A549 (cell line): Measurements from ENCODE around the gene STING1. TPM values are rescaled to one million over a fixed set of nuclear protein-coding genes. Genes with fewer than 3 reads are reported as not detected.

Experiments used
- ATAC-seq, 2 experiments: fragments of 200-7000 bp in 1 of 2; fragments of >200 bp in 1 of 2; cut with Nextera tagmentation in 1 of 2; cut with Tn5 transposase in 1 of 2; 3 replicates each; pipeline versions ENCODE4 v1.8.0 to v1.9.1; 2018 to 2020; ENCODE audit warnings: mild to moderate bottlenecking in 1 of 2, moderate library complexity in 1 of 2
- CTCF ChIA-PET: fragments of 300-600 bp; sonication (Branson Sonifier 250); formaldehyde crosslinking; extraction: SDS; loops from one replicate; lab custom pipeline; 2021; ENCODE audit warnings: antibody characterized with exemption, inconsistent platforms; lab: Yijun Ruan, JAX
- POLR2A ChIA-PET: fragments of 350-600 bp; formaldehyde crosslinking; extraction: SDS; loops from one replicate; lab custom pipeline; 2021; ENCODE audit warnings: antibody characterized with exemption, inconsistent platforms; lab: Yijun Ruan, JAX
- DNase-seq, 2 experiments: peaks; one replicate each; pipeline versions ENCODE4 v3.0.0 to v3.0.0-alpha.2; 2011 to 2016; ENCODE audit warnings: low read depth in 1 of 2, low spot score in 1 of 2
- FAIRE-seq: peaks from 2 replicates; lab custom pipeline; 2011; peaks lifted over from hg19 to GRCh38; lab: Jason Lieb, UNC
- H3K27ac ChIP-seq, 2 experiments: fragments of >200 bp; sonication (Bioruptor Twin); formaldehyde crosslinking; 3 replicates each; pipeline ENCODE4 v1.5.1; 2016 to 2017
- H3K4me1 ChIP-seq: fragments of >200 bp; sonication (Bioruptor Twin); formaldehyde crosslinking; 3 replicates; pipeline ENCODE4 v1.6.1; 2016
- H3K4me2 ChIP-seq: fragments of >200 bp; sonication (Bioruptor Twin); formaldehyde crosslinking; 3 replicates; pipeline ENCODE4 v1.6.1; 2016
- H3K4me3 ChIP-seq: fragments of >200 bp; sonication (Bioruptor Twin); formaldehyde crosslinking; 3 replicates; pipeline ENCODE4 v1.5.1; 2016
- H3K9me3 ChIP-seq: fragments of >200 bp; sonication (Bioruptor Twin); formaldehyde crosslinking; 3 replicates; pipeline ENCODE4 v1.6.1; 2016
- BHLHE40 ChIP-seq: IDR thresholded peaks from 2 replicates; pipeline ENCODE4 v1.6.1; 2012; ENCODE audit warnings: low read depth, low read length, inconsistent platforms
- CHD4 ChIP-seq: fragments of 200-600 bp; sonication (generic); IDR thresholded peaks from 2 replicates; pipeline ENCODE4 v1.6.1; 2016; ENCODE audit warnings: antibody characterized with exemption, mild to moderate bottlenecking, borderline replicate concordance
- FOSB ChIP-seq: fragments of 250-450 bp; sonication (Bioruptor Pico); IDR thresholded peaks from 2 replicates; pipeline ENCODE4 v1.5.0; 2020; ENCODE audit warnings: mild to moderate bottlenecking, moderate library complexity
- FOSL2 ChIP-seq, 2 experiments: fragments of 450-650 bp in 1 of 2; fragments of >200 bp in 1 of 2; sonication (Bioruptor Twin) in 1 of 2; formaldehyde crosslinking; IDR thresholded peaks; 2 replicates each; pipeline versions ENCODE4 v1.5.0 to v1.6.1; 2016 to 2020; ENCODE audit warnings: mild to moderate bottlenecking in 1 of 2, moderate library complexity in 1 of 2
- FOXS1 ChIP-seq: fragments of 250-450 bp; sonication (Bioruptor Pico); IDR thresholded peaks from 2 replicates; pipeline ENCODE4 v1.5.0; 2020; ENCODE audit warnings: mild to moderate bottlenecking, moderate library complexity
- HDAC2 ChIP-seq: fragments of 200-600 bp; sonication (generic); IDR thresholded peaks from 2 replicates; pipeline ENCODE4 v1.6.1; 2016
- HEYL ChIP-seq: fragments of 250-450 bp; sonication (Bioruptor Pico); IDR thresholded peaks from 2 replicates; pipeline ENCODE4 v1.8.0; 2021; ENCODE audit warnings: mild to moderate bottlenecking, moderate library complexity
- HOXB5 ChIP-seq: fragments of 250-450 bp; sonication (Bioruptor Pico); IDR thresholded peaks from 2 replicates; pipeline ENCODE4 v1.5.0; 2020; ENCODE audit warnings: mild to moderate bottlenecking, moderate library complexity
- KDM5A ChIP-seq: fragments of 200-600 bp; sonication (generic); IDR thresholded peaks from 2 replicates; pipeline ENCODE4 v1.6.1; 2016; ENCODE audit warnings: antibody characterized with exemption, mild to moderate bottlenecking
- MAFK ChIP-seq: fragments of 450-650 bp; IDR thresholded peaks from 2 replicates; pipeline ENCODE4 v1.6.1; 2014; ENCODE audit not compliant: partially characterized antibody
- MAZ ChIP-seq: fragments of 150-350 bp; IDR thresholded peaks from 2 replicates; pipeline ENCODE4 v1.6.1; 2014; ENCODE audit warnings: antibody characterized with exemption, low read depth, low read length, borderline replicate concordance
- MYC ChIP-seq: IDR thresholded peaks from 2 replicates; pipeline ENCODE4 v1.6.1; 2012; ENCODE audit warnings: mild to moderate bottlenecking, inconsistent platforms, low read length, improper control_type of control experiment, borderline replicate concordance
- NFE2L2 ChIP-seq: fragments of 150-350 bp; conservative IDR thresholded peaks from 2 replicates; pipeline ENCODE4 v1.6.1; 2014; ENCODE audit warnings: low read length
- POLR2AphosphoS2 ChIP-seq: conservative IDR thresholded peaks from 2 replicates; pipeline ENCODE4 v1.6.1; 2012; ENCODE audit warnings: low read length, improper control_type of control experiment, inconsistent platforms
- RARB ChIP-seq: fragments of 250-450 bp; sonication (Bioruptor Pico); IDR thresholded peaks from 2 replicates; pipeline ENCODE4 v1.8.0; 2021; ENCODE audit warnings: mild to moderate bottlenecking, moderate library complexity
- RNF2 ChIP-seq: fragments of 200-600 bp; sonication (generic); IDR thresholded peaks from 2 replicates; pipeline ENCODE4 v1.6.1; 2016; ENCODE audit warnings: low read depth, mild to moderate bottlenecking, antibody characterized with exemption, moderate library complexity, borderline replicate concordance
- TFCP2L1 ChIP-seq: fragments of 250-450 bp; sonication (Bioruptor Pico); IDR thresholded peaks from 2 replicates; pipeline ENCODE4 v1.5.0; 2021; ENCODE audit warnings: mild to moderate bottlenecking
- TP53 ChIP-seq: fragments of 250-450 bp; sonication (Bioruptor Pico); IDR thresholded peaks from 2 replicates; pipeline ENCODE4 v1.5.0; 2021; ENCODE audit warnings: mild to moderate bottlenecking, moderate library complexity
- ZC3H11A ChIP-seq: fragments of 450-650 bp; IDR thresholded peaks from 2 replicates; pipeline ENCODE4 v1.6.1; 2014; ENCODE audit warnings: antibody characterized with exemption, mild to moderate bottlenecking
- ZSCAN20 ChIP-seq: fragments of 250-450 bp; sonication (Bioruptor Pico); IDR thresholded peaks from 2 replicates; pipeline ENCODE4 v1.8.0; 2022; ENCODE audit warnings: mild to moderate bottlenecking, moderate library complexity
- WGBS: methylation state at CpG from one replicate; pipeline ENCODE4 v1.1.6; 2017; ENCODE audit errors: missing lambda C conversion rate; 5-methylcytosine and 5-hydroxymethylcytosine counted together
- polyA plus RNA-seq, 4 experiments: library from polyadenylated mRNA; depleted of rRNA in 3 of 4; stranded (reverse); fragments of >200 nt; fragmentation: RNase III in 1 of 4; extraction: RNeasy Plus Mini Kit Qiagen cat#74134 plus additional on column Dnase treatment in 1 of 4; gene quantifications; 2 replicates in 3 of 4; 3 replicates in 1 of 4; pipeline ENCODE4 v1.2.3, GENCODE V29; 2011 to 2017
- TF ChIP-seq, protein P1 (sequence below): fragments of >200 bp; sonication (Bioruptor Twin); formaldehyde crosslinking; IDR thresholded peaks from 2 replicates; pipeline ENCODE4 v1.6.1; 2016
- TF ChIP-seq, protein P2 (sequence below): IDR thresholded peaks from 2 replicates; pipeline ENCODE4 v1.6.1; 2012
- TF ChIP-seq, protein P3 (sequence below): fragments of 250-450 bp; sonication (Bioruptor Pico); IDR thresholded peaks from 2 replicates; pipeline ENCODE4 v1.5.0; 2020; ENCODE audit warnings: low read depth, mild to moderate bottlenecking, moderate library complexity
- TF ChIP-seq, protein P4 (sequence below): fragments of 250-450 bp; sonication (Bioruptor Pico); IDR thresholded peaks from 2 replicates; pipeline ENCODE4 v1.5.0; 2021; ENCODE audit warnings: mild to moderate bottlenecking, moderate library complexity, borderline replicate concordance
- TF ChIP-seq, protein P5 (sequence below): fragments of 200-600 bp; sonication (generic); IDR thresholded peaks from 2 replicates; pipeline ENCODE4 v1.6.1; 2016; ENCODE audit warnings: antibody characterized with exemption, mild to moderate bottlenecking, moderate library complexity
- TF ChIP-seq, protein P6 (sequence below): fragments of >200 bp; sonication (Bioruptor Twin); formaldehyde crosslinking; IDR thresholded peaks from 3 replicates; pipeline ENCODE4 v1.5.1; 2016
- TF ChIP-seq, protein P7 (sequence below): fragments of 450-650 bp; IDR thresholded peaks from 2 replicates; pipeline ENCODE4 v1.6.1; 2014; ENCODE audit warnings: antibody characterized with exemption

Gene STING1
- polyA plus RNA-seq, 2 of the 4 experiments (the other 2 are of a cell fraction): 0.72 to 0.92 TPM

DNA sequence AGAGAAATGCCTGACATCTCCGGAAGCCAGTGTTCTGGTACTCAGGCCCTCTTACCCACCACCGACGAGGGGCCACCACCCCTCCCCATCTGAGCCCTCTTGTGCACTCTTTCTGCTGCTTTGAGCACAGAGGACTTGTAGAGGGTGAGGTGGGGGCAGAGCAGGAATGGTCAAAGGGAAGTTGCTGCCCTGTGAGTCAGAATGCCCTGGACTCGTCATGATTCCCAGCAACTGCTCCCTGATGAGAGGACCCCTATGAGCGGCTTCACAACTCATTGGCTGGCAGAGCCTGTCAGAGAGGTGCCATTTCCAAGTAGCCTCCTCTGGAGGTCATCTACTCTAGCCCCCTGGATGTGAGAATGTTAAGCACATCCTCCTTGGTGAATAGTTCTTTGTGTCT lies 20.9 kb downstream of the STING1 start:
- no peak overlapping the region for H3K4me3 ChIP-seq
- FAIRE-seq: no peak
- POLR2A ChIA-PET: no interaction called here
- no peak for DNase-seq
- no peak overlapping the region for H3K27ac ChIP-seq
- no peak overlapping the region for H3K4me2 ChIP-seq
- no peak for TF ChIP-seq FOXS1
- no peak for TF ChIP-seq TFCP2L1 (CRISPR knock-in tag)
- TF ChIP-seq, protein P1, sequence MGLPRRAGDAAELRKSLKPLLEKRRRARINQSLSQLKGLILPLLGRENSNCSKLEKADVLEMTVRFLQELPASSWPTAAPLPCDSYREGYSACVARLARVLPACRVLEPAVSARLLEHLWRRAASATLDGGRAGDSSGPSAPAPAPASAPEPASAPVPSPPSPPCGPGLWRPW: no peak
- no peak for TF ChIP-seq ZC3H11A
- no peak for TF ChIP-seq ZSCAN20
- no peak for TF ChIP-seq HDAC2
- TF ChIP-seq RARB (CRISPR knock-in tag): no peak
- TF ChIP-seq, protein P2, sequence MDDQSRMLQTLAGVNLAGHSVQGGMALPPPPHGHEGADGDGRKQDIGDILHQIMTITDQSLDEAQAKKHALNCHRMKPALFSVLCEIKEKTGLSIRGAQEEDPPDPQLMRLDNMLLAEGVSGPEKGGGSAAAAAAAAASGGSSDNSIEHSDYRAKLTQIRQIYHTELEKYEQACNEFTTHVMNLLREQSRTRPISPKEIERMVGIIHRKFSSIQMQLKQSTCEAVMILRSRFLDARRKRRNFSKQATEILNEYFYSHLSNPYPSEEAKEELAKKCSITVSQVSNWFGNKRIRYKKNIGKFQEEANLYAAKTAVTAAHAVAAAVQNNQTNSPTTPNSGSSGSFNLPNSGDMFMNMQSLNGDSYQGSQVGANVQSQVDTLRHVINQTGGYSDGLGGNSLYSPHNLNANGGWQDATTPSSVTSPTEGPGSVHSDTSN: no peak
- TF ChIP-seq MAFK: no peak
- no peak for TF ChIP-seq FOSL2 (IDR thresholded peaks at IDR 0.05)
- no peak for TF ChIP-seq FOSL2 (CRISPR knock-in tag; IDR thresholded peaks at IDR 0.05)
- TF ChIP-seq, protein P3, sequence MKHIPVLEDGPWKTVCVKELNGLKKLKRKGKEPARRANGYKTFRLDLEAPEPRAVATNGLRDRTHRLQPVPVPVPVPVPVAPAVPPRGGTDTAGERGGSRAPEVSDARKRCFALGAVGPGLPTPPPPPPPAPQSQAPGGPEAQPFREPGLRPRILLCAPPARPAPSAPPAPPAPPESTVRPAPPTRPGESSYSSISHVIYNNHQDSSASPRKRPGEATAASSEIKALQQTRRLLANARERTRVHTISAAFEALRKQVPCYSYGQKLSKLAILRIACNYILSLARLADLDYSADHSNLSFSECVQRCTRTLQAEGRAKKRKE (CRISPR knock-in tag): no peak
- no peak for TF ChIP-seq NFE2L2
- TF ChIP-seq, protein P4, sequence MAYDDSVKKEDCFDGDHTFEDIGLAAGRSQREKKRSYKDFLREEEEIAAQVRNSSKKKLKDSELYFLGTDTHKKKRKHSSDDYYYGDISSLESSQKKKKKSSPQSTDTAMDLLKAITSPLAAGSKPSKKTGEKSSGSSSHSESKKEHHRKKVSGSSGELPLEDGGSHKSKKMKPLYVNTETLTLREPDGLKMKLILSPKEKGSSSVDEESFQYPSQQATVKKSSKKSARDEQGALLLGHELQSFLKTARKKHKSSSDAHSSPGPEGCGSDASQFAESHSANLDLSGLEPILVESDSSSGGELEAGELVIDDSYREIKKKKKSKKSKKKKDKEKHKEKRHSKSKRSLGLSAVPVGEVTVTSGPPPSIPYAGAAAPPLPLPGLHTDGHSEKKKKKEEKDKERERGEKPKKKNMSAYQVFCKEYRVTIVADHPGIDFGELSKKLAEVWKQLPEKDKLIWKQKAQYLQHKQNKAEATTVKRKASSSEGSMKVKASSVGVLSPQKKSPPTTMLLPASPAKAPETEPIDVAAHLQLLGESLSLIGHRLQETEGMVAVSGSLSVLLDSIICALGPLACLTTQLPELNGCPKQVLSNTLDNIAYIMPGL (CRISPR knock-in tag): no peak
- TF ChIP-seq, all 56 proteins: peak for 0
- Histone ChIP-seq H3K9me3 (no peaks in the 10 kb centered on the region), H3K4me1 (no peaks in the 10 kb centered on the region)
- no peak for ATAC-seq
- CTCF ChIA-PET: interaction anchor here (1.0 kb wide), 1 partner anchor 16 kb away, joined by 3 read pairs; no protein-coding TSS in a partner anchor
- 71% methylated on average over 5 of the region's 5 CpGs for WGBS

DNA sequence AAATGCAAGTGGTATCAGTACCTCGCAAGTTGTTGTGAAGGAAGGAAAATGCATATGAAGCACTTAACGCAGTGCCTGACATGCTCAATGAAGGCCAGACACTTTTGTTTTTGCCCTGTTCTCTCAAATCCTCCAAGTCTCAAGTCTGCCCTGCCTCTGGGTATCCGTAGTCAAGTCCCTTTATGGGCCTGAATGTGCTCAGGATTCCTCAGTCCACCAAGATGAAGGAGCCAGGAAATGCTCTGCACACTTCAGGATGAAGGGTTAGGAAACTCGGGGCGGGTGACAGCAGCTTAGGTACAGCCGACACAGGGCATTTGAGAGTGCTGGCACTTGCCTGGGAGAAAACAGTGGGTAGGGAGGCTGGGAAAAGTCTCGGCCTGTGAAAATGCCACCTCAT lies 21.4 kb downstream of the STING1 start:
- 87% methylated on average over 7 of the region's 7 CpGs for WGBS
- ATAC-seq (no peak), DNase-seq (no peak), FAIRE-seq (no peak)
- Histone ChIP-seq H3K4me3 (no peak overlapping the region), H3K9me3 (no peaks in the 10 kb centered on the region), H3K4me2 (no peak overlapping the region), H3K27ac (no peak overlapping the region), H3K4me1 (no peaks in the 10 kb centered on the region)
- CTCF ChIA-PET: interaction anchor here (1.0 kb wide), 1 partner anchor 15 kb away, joined by 3 read pairs; no protein-coding TSS in a partner anchor
- POLR2A ChIA-PET: no interaction called here
- TF ChIP-seq, protein P5, sequence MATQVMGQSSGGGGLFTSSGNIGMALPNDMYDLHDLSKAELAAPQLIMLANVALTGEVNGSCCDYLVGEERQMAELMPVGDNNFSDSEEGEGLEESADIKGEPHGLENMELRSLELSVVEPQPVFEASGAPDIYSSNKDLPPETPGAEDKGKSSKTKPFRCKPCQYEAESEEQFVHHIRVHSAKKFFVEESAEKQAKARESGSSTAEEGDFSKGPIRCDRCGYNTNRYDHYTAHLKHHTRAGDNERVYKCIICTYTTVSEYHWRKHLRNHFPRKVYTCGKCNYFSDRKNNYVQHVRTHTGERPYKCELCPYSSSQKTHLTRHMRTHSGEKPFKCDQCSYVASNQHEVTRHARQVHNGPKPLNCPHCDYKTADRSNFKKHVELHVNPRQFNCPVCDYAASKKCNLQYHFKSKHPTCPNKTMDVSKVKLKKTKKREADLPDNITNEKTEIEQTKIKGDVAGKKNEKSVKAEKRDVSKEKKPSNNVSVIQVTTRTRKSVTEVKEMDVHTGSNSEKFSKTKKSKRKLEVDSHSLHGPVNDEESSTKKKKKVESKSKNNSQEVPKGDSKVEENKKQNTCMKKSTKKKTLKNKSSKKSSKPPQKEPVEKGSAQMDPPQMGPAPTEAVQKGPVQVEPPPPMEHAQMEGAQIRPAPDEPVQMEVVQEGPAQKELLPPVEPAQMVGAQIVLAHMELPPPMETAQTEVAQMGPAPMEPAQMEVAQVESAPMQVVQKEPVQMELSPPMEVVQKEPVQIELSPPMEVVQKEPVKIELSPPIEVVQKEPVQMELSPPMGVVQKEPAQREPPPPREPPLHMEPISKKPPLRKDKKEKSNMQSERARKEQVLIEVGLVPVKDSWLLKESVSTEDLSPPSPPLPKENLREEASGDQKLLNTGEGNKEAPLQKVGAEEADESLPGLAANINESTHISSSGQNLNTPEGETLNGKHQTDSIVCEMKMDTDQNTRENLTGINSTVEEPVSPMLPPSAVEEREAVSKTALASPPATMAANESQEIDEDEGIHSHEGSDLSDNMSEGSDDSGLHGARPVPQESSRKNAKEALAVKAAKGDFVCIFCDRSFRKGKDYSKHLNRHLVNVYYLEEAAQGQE: no peak
- no peak for TF ChIP-seq BHLHE40
- no peak for TF ChIP-seq NFE2L2
- no peak for TF ChIP-seq RNF2
- no peak for TF ChIP-seq KDM5A
- no peak for TF ChIP-seq CHD4
- TF ChIP-seq MAFK: no peak
- TF ChIP-seq, protein P6, sequence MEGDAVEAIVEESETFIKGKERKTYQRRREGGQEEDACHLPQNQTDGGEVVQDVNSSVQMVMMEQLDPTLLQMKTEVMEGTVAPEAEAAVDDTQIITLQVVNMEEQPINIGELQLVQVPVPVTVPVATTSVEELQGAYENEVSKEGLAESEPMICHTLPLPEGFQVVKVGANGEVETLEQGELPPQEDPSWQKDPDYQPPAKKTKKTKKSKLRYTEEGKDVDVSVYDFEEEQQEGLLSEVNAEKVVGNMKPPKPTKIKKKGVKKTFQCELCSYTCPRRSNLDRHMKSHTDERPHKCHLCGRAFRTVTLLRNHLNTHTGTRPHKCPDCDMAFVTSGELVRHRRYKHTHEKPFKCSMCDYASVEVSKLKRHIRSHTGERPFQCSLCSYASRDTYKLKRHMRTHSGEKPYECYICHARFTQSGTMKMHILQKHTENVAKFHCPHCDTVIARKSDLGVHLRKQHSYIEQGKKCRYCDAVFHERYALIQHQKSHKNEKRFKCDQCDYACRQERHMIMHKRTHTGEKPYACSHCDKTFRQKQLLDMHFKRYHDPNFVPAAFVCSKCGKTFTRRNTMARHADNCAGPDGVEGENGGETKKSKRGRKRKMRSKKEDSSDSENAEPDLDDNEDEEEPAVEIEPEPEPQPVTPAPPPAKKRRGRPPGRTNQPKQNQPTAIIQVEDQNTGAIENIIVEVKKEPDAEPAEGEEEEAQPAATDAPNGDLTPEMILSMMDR: no peak
- TF ChIP-seq POLR2AphosphoS2: no peak
- no peak for TF ChIP-seq HOXB5 (CRISPR knock-in tag)
- TF ChIP-seq MAZ: no peak
- TF ChIP-seq MYC: no peak
- no peak for TF ChIP-seq FOSB
- no peak for TF ChIP-seq RARB (CRISPR knock-in tag)
- TF ChIP-seq TP53 (CRISPR knock-in tag): no peak
- TF ChIP-seq, protein P7, sequence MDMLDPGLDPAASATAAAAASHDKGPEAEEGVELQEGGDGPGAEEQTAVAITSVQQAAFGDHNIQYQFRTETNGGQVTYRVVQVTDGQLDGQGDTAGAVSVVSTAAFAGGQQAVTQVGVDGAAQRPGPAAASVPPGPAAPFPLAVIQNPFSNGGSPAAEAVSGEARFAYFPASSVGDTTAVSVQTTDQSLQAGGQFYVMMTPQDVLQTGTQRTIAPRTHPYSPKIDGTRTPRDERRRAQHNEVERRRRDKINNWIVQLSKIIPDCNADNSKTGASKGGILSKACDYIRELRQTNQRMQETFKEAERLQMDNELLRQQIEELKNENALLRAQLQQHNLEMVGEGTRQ: no peak
- no peak for TF ChIP-seq HEYL (CRISPR knock-in tag)
- TF ChIP-seq FOSL2 (IDR thresholded peaks at IDR 0.05): no peak
- no peak for TF ChIP-seq FOSL2 (CRISPR knock-in tag; IDR thresholded peaks at IDR 0.05)
